GM20000 (cell line): ENCODE measurements around the gene ARVCF.

Experiments
- DNase-seq: peaks from one replicate; pipeline ENCODE4 v3.0.0; 2012; ENCODE audit warnings: low spot score
- CTCF ChIP-seq: IDR thresholded peaks from 2 replicates; pipeline ENCODE4 v1.5.1; 2012; ENCODE audit warnings: mild to moderate bottlenecking, control low read depth; ENCODE audit errors: extremely low read depth, missing control alignments

ARVCF gene

DNA sequence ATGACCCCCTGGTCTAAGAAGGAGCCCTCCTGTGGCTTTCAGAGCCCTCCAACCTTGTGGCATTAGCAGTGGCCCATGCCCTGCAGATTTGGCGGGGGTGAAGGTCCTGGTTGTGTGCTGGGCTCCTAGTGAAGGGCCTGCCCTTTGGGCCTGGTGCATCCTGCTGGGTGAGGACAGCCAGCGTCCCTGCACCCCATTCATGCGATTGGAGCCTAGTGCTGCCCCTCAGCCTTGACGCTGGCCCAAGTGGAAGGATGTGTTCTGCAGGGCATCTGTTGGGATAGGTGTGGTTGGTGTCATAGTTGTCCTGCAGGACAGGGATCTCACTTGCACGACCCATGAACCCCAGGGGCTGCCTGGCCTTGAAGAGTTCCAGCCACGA, 35.3 kb upstream of the ARVCF start:
- TF ChIP-seq CTCF: no peak
- no peak for DNase-seq

GRCh38 chr22:20046730-20047129, 30.1 kb upstream of the ARVCF start:
- no peak for DNase-seq
- TF ChIP-seq CTCF: no peak

DNA sequence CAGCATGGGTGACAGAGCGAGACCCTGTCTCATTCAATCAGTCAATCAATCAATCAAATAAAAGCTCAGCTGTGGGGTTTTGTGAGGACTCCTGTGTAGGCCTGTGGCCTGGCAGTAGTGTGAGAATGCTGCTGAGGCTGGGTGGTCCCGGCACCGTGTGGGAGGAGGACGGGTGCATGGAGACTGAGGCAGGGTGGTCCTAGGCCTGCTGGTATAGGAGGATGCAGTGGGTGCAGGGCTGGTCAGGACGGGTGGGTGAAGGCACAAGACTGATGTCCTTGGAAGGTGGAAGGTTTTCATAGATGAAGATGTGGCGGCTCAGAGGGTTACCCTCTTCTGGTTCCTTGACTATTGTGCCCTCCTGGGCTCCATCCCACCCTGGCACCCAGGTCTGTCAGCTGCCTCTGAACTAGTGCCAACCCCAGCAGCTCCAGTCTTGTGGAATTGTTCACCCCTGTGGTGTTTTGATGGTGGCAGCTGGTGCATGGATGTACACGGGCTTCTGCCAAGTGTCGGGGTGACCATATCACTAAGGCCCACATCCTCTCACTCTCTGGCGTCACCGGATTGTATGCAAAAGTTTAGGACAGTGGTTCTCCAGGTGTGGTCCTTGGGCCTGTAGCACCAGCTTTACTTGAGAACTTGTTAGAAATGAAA, 28.0 kb upstream of the ARVCF start:
- no peak for TF ChIP-seq CTCF
- no peak for DNase-seq

GRCh38 chr22:20043997-20044342, 27.3 kb upstream of the ARVCF start:
- TF ChIP-seq CTCF: no peak
- no peak for DNase-seq

DNA sequence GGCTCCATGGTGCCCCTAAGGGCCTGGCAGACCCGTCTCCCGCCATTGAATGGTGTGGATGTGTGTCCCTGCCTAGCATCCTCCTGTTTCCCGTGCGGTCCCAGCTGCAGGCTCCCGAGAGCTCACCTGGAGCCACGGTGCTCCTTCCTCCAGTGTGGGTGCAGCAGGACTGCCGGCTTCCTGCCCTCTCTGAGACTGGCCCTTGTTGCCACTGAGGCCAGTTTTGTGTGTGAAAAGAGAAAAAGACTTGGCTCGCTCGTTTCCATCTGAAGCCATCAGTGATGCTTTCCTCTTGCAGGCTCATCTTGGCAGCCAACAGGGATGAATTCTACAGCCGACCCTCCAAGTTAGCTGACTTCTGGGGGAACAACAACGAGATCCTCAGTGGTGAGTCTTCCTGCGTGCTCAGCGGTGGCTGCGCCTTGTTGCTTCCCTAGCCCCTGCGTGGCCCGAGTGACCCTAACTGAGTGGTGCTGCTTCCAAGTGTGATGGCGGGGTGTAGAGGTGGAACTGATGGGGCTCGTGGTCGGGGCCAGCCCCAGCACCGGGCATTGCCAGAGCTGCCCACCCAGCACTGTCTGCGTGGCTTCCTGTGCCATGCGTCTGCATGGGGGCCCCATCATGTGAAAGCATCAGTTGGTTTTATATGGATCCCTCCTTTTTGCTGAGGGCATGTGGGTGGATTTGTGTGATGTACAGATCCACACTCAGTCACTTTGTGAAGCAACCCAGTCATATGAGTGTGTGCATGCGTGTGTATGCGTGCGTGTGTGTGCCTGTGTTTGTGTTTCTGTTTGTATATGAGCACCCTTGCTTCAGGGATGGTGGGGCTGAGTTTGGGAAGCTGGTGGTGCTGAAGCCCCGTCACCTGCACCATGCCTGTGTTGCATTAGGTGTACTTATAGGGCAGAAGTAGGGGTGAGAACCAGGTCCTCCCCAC, 26.7 kb upstream of the ARVCF start:
- DNase-seq: no peak
- TF ChIP-seq CTCF: no peak

GRCh38 chr22:20040327-20041200, 23.9 kb upstream of the ARVCF start:
- TF ChIP-seq CTCF: no peak
- DNase-seq: no peak

DNA sequence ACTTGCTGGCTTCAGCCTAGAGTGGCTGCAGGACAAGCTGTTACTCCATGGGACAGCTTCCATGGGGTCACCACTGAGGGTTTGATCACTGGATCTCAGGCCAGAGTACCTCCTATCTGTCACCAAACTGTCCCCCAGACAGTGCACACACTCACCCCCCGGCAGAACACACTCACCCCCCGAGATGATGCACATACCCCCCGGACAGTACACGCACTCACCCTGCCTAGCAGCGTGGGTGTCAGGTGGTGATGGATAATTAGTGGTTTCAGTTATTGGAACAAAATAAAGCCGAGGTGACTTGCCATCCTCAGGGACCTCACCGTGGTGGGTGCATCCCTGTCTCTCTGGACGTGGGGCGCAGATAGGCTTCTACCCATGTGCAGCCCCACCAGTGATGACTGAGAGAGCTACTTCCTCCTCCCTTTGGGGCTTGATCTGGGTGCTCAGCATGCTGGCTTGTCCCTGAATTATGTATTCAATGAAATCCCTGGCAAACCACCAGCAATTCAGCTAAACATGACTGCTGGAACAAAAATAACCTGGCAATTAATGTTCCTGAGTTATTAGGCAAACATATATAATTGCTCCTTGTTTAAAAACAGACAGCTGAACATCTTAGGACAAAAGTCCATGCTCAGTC, 23.2 kb upstream of the ARVCF start:
- DNase-seq: no peak
- TF ChIP-seq CTCF: no peak
